Esophagus muscularis mucosa (tissue), 4 donors: Measurements from ENCODE around the gene RAMP1.

ENCODE experiments used
- CTCF ChIP-seq, 3 experiments: fragments of 200-600 bp in 2 of 3; fragments of 450-650 bp in 1 of 3; sonication (generic) in 2 of 3; IDR thresholded peaks; one replicate each; pipeline ENCODE4 v1.5.1; 2017 to 2019; ENCODE audit warnings: antibody characterized with exemption in 3 of 3, mild to moderate bottlenecking in 2 of 3, moderate library complexity in 1 of 3
- EP300 ChIP-seq: sonication (generic); formaldehyde crosslinking; IDR thresholded peaks from one replicate; pipeline ENCODE4 v1.6.1; 2017; ENCODE audit warnings: antibody characterized with exemption
- POLR2A ChIP-seq: fragments of 450-650 bp; IDR thresholded peaks from one replicate; pipeline ENCODE4 v1.6.1; 2017; ENCODE audit warnings: antibody characterized with exemption, moderate library complexity, mild to moderate bottlenecking, low read depth
- POLR2AphosphoS5 ChIP-seq, 2 donors: sonication (generic); formaldehyde crosslinking; IDR thresholded peaks; one replicate each; pipeline ENCODE4 v1.6.1; 2017; ENCODE audit warnings: antibody characterized with exemption in 2 of 2

GRCh38 chr2:237862528-237862895, 3.1 kb downstream of the RAMP1 start:
- TF ChIP-seq CTCF (IDR thresholded peaks at IDR 0.05): no peak
- TF ChIP-seq POLR2AphosphoS5 (IDR thresholded peaks at IDR 0.05): no peak
- TF ChIP-seq POLR2A: no peak
- no peak for TF ChIP-seq EP300
